ENCODE results near the gene SPN. TPM values are rescaled to one million over a fixed set of nuclear protein-coding genes. Genes with fewer than 3 reads are reported as not detected.
"Not testable (repeated sequence)": the region's sequence is repeated elsewhere in the genome, so short reads cannot be mapped to it uniquely, and the experiment has no call there.

SPN gene
- total and polyA plus RNA-seq, 8 donors: 1.9 to 29.1 (median 2.5) TPM

DNA sequence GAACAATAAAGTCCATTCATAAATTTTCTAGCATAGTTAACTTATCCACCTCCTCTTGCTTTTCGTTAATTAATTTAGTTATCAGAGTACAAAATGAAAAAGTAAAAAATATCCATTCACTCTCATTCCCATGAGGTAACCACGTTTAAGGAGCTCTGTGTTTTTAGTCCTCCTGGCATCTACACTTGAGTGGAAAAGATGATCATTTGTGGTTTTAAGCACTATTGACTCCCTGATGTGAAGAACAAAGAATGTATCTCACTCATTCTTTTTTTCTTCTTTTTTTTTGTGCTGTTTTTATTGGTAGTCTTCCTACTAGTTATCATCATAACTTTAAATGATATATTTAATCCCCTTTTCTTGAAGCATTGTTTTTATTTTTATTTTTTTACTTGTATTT is 42.0 kb downstream of the SPN start:
- DNase-seq: no peak
- intact Hi-C loops (cut with DNase I): loop anchor here in 1 of 2 donors (10.0 kb wide), 1 partner anchor 300 kb away; no protein-coding TSS in a partner anchor
- peaks cover 0 to 10% of the 10 kb centered on the region in 2 donors for H3K27me3 ChIP-seq

GRCh38 chr16:29707160-29707559 is 44.1 kb downstream of the SPN start:
- intact Hi-C loops (cut with DNase I): loop anchor here in 1 of 2 donors (10.0 kb wide), 1 partner anchor 298 kb away; no protein-coding TSS in a partner anchor
- not testable (repeated sequence) for H3K4me3 ChIP-seq, H3K27ac ChIP-seq, H3K27me3 ChIP-seq, DNase-seq, ATAC-seq, H3K9me3 ChIP-seq, H3K36me3 ChIP-seq
- H3K4me1 ChIP-seq: peaks cover 0 to 21% of the 10 kb centered on the region in 2 donors

More for the DNA sequence above, 42.0 kb downstream of the SPN start:
- H3K36me3 ChIP-seq: no peaks in the 10 kb centered on the region
- H3K9me3 ChIP-seq: no peaks in the 10 kb centered on the region
- ATAC-seq: no peak
- H3K4me1 ChIP-seq: peaks cover 0 to 4% of the 10 kb centered on the region in 2 donors
- no peak overlapping the region for H3K27ac ChIP-seq
- no peak for TF ChIP-seq CTCF (IDR thresholded peaks at IDR 0.05)
- no peak overlapping the region for H3K4me3 ChIP-seq

GRCh38 chr16:29708917-29709600 is 46.0 kb downstream of the SPN start:
- TF ChIP-seq CTCF (IDR thresholded peaks at IDR 0.05): no peak
- Histone ChIP-seq H3K27ac (no peak overlapping the region), H3K4me3 (no peak overlapping the region), H3K36me3 (no peaks in the 10 kb centered on the region), H3K9me3 (no peaks in the 10 kb centered on the region), H3K4me1 (peaks cover 0 to 21% of the 10 kb centered on the region in 2 donors), H3K27me3 (no peaks in the 10 kb centered on the region)
- intact Hi-C loops (cut with DNase I): loop anchor here in 1 of 2 donors (10.0 kb wide), 1 partner anchor 296 kb away; no protein-coding TSS in a partner anchor
- ATAC-seq: no peak
- DNase-seq: no peak

DNA sequence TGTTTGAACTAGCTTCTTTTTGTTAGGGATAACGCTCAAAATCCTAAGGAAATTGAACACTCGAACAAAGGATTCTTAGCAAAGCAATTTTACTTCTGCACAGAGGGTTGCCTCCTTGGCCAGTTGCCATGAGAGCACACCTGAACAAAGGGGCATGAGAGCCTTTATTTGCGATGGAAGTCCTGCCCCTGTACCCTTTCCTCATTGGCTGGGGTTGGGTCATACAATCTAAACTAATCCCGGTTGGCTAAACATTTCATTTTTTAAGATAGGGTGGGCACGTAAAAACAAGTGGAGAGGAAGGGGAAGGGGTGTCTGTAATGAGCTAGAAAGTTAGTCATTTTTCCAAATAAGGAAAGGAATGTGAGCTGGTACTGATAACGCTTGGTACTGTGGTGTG is 46.6 kb downstream of the SPN start:
- not testable (repeated sequence) for H3K9me3 ChIP-seq, ATAC-seq, H3K27me3 ChIP-seq, H3K27ac ChIP-seq, DNase-seq, H3K36me3 ChIP-seq, H3K4me3 ChIP-seq
- intact Hi-C loops (cut with DNase I): loop anchor here in 1 of 2 donors (10.0 kb wide), 1 partner anchor 295 kb away; no protein-coding TSS in a partner anchor
- H3K4me1 ChIP-seq: peaks cover 0 to 21% of the 10 kb centered on the region in 2 donors

GRCh38 chr16:29710227-29711219 is 47.5 kb downstream of the SPN start:
- Histone ChIP-seq H3K27me3 (no peaks in the 10 kb centered on the region), H3K36me3 (no peaks in the 10 kb centered on the region), H3K4me3 (no peak overlapping the region), H3K27ac (no peak overlapping the region), H3K9me3 (no peaks in the 10 kb centered on the region), H3K4me1 (peaks cover 0 to 21% of the 10 kb centered on the region in 2 donors)
- DNase-seq (peak in 2 of 4 donors; percentile 35 to 46), ATAC-seq (peak; percentile 93)
- intact Hi-C loops (cut with DNase I): no loop called here
- TF ChIP-seq CTCF (IDR thresholded peaks at IDR 0.05): peak; percentile 57

DNA sequence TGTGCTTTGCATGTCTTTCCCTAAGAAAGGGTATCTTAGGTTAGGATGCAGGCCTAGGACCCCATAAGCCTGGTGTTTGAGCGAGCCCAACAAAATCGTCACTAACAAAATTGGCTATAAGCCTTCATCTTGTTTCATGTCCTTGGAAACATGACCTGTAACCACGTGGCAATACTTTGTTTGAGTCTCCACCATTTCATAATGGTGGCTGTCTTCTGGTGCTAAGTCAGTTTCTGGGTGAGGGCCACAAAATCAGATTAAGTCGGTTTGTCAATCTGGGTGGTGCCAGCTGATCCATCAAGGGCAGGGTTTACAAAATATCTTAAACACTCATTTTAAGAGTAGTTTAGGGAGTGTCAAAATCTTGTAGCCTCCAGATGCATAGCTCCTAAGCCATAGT is 49.8 kb downstream of the SPN start:
- H3K4me3 ChIP-seq: no peak overlapping the region
- no peak for DNase-seq
- TF ChIP-seq CTCF (IDR thresholded peaks at IDR 0.05): no peak
- H3K36me3 ChIP-seq: no peaks in the 10 kb centered on the region
- ATAC-seq: no peak
- H3K9me3 ChIP-seq: no peaks in the 10 kb centered on the region
- intact Hi-C loops (cut with DNase I): no loop called here
- H3K4me1 ChIP-seq: peaks cover 0 to 21% of the 10 kb centered on the region in 2 donors
- no peak overlapping the region for H3K27ac ChIP-seq
- H3K27me3 ChIP-seq: no peaks in the 10 kb centered on the region

Data from left lung (tissue), 10 donors.